ENCODE measurements around the gene MERTK.
"Not testable (repeated sequence)": the region's sequence is repeated elsewhere in the genome, so short reads cannot be mapped to it uniquely, and the experiment has no call there.

Gene MERTK

DNA sequence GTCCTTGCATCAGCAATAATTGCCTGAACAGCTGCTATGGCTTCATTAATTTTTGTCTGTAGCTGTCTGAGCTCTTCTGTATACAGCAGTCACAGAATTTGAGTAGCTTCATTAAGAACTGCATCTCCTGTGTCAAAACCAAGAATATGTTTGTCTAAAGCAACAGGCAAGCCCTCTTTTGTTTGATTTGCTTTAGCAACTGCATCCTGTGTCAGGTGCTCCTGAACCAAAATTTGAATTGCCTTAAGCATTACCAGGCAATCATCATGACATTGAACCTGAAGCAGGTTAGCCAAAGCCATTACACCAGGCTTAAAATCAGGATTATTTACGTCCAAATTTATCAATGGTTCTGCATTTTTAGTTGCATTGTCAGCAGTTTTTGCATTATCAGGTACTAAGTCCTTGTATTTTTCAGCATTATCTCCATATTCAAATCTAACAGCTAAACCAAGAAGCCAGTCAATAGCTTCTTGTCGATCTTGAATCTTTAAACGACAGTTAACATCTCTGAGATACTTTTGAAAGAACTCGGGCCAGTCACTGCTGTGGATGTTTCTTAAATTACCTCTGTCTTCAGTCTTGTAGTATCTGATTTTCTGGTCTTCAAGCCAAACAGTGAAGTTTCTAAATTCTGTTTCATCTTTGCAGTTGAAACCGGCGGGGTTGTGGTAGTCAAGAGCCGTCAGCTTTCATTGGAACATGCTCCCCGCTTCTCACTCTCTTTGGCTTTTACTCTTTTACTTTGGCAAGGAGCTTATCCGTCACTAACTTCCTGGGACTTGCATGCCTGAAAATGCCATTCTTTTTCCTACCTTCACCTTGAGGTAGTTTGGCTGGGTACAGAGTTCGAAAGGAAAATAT, 42.2 kb downstream of the MERTK start:
- FAIRE-seq (no peak), DNase-seq (ENCODE audit: extremely low spot score, insufficient read length, low read depth) (no peak)

GRCh38 chr2:111941531-111941930, 43.1 kb downstream of the MERTK start:
- no peak for FAIRE-seq

GRCh38 chr2:111944531-111945210, 46.3 kb downstream of the MERTK start:
- FAIRE-seq (no peak), DNase-seq (ENCODE audit: extremely low spot score, insufficient read length, low read depth) (no peak)

More at GRCh38 chr2:111941531-111941930, 43.1 kb downstream of the MERTK start:
- DNase-seq (ENCODE audit: extremely low spot score, insufficient read length, low read depth): no peak

- DNase-seq (ENCODE audit: extremely low spot score, insufficient read length, low read depth) (no peak), FAIRE-seq (no peak)
These were observed 47.3 kb downstream of the MERTK start for GRCh38 chr2:111945444-111946293.

DNA sequence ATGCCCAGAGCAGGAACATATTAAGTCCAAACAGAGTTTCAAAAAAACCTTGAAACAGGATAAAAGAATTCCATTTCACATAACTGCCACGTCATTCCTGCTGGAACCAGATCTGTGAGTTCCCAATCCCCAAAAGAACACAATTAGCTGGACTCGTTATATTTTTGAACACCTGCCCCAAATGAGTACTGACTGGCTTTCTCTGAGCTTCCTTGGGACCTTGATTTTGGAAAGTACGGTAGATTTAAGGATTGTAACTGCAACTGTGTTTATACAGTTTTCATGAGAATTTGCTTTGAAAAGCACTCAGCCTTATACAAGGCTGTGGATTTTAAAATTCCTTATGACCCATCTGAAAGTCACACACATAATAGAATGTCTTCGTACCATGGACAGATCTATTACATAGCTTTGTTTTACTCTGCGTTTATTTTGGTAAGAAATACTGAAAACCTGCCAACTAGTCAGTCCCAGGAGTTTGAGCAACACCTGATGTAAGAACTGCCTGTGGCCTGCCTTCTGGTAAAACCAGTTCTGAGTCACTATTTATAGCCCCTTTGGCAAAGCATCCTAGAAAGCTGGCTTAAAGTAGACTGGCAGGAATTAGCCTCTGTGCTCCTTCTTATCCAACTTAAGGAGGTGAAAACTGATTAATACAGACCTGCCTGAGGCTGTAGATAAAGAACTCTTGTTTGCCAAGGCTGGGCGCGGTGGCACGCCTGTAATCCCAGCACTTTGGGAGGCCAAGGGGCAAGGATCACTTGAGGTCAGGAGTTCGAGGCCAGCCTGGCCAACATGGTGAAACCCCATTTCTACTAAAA, 48.1 kb downstream of the MERTK start:
- DNase-seq (ENCODE audit: extremely low spot score, insufficient read length, low read depth) (no peak), FAIRE-seq (no peak)

- DNase-seq (ENCODE audit: extremely low spot score, insufficient read length, low read depth) (no peak), FAIRE-seq (no peak)
These were observed 48.8 kb downstream of the MERTK start for GRCh38 chr2:111947219-111947618.

DNA sequence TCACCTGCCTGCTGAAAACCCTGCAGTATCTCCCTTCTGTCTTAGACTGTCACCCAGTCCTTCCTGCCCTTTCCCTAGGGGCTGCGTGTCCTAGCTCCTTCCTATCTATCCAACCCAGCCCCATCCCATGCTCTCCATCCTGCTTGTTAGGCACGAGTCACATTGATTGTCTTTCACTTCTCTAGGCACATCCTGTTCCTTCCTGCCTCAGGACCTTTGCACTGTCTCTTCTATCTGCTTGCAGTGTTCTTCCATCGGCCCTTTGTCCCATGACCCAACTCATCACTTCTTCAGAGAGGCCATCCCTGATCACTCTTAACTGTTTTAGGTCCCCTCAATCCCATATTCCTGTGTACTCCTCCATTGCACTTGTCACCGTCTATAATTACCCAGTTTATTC, 50.4 kb downstream of the MERTK start:
- FAIRE-seq (no peak), DNase-seq (ENCODE audit: extremely low spot score, insufficient read length, low read depth) (no peak)

- no peak for FAIRE-seq
- no peak for DNase-seq (ENCODE audit: extremely low spot score, insufficient read length, low read depth)
These were observed 51.8 kb downstream of the MERTK start for GRCh38 chr2:111950236-111950635.

DNA sequence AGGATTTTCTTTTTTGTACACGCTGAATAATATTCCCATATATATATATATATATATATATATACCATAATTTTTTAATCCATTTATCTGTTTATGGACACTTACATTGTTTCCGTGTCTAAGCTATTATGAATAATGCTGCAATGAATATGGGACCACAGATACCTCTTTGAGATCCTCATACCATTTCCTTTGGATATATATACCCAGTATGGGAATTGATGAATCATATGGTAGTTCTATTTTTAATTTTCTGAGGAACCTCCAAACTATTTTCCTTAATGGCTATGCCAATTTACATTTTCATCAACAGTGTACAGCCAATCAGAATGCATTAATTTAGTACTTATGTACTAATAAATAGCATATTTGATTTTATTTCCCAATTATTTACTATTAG, 53.1 kb downstream of the MERTK start:
- DNase-seq (ENCODE audit: extremely low spot score, insufficient read length, low read depth): no peak

GRCh38 chr2:111952871-111953452, 54.6 kb downstream of the MERTK start:
- FAIRE-seq (no peak), DNase-seq (ENCODE audit: extremely low spot score, insufficient read length, low read depth) (no peak)

More for the DNA sequence above, 53.1 kb downstream of the MERTK start:
- FAIRE-seq: no peak

DNA sequence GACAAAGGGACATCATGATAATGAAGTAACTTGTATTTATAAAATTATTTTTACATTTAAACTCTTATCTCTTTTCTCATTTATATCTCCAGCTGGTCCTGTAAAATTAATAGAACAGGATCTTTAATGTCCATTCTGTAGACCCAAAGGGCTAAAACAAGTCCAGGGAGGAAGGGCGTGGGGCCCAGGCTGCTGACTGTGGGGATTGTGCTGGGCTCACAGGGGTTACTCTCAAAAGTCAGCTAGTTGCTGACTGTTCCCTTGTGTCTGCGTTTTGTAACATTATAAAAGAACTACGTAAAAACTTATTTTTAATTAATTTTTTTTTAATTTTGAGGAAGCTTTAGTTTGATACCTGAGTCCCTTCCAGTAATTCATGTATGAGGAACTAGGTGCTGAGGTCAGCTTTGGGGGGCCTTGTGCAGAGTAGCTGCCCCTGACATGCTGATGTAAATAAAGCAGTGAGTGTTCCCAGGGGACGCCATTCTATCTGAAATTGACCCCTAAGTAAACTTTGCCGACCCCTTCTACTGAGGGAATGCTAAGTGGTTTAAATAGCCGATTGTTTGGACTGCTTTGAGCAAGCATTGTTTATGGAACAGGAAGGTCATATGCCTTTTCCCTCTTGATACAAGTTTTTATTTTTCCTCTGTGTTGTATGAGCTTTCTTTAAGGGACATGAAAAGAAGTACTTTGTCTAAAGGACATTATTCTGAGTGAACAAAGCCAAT, 56.4 kb downstream of the MERTK start:
- DNase-seq (ENCODE audit: extremely low spot score, insufficient read length, low read depth): no peak
- FAIRE-seq: no peak

DNA sequence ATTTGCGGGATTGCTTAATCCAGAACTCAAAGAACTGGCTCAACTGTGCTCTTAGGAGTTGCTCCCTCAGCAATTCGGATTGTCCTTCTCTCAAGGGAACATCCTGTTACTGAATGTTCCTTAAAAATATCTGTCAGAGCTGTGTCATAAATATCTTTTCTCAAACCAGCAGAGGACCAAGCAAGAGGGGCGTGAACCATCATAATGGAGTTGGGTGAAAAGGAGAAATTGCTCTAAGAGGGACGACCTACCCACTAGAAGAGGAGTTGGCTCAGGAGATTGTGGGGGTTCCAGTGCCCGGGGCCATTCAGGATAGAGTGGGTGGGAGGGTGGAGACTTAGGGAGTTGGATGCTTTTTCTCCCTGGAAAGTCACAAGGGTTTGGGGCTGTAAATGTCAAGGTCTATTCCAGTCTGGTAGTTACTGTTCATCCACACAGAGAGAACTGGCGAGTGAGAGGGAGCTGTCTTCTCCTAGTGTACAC, 59.5 kb downstream of the MERTK start:
- FAIRE-seq (no peak), DNase-seq (ENCODE audit: extremely low spot score, insufficient read length, low read depth) (no peak)

DNA sequence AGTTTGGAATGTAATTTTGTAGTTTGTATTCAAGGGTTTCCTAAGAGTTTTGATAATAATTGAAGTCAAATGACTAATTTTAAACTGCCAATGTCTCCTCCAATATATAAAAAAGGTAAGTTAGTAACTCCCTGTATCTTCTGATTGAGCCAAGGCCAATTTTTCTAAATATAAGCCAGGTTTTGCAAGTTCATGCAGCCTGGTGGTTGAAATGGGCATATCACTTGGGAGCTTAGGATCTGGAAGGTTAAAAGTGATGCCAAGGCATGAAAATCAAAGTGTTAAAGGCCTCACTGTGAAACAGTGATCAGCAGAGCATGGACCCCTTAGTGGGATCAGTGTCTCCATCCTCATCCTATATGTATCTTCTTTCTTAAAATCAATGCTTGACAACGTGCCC, 60.5 kb downstream of the MERTK start:
- no peak for FAIRE-seq
- DNase-seq (ENCODE audit: extremely low spot score, insufficient read length, low read depth): no peak

DNA sequence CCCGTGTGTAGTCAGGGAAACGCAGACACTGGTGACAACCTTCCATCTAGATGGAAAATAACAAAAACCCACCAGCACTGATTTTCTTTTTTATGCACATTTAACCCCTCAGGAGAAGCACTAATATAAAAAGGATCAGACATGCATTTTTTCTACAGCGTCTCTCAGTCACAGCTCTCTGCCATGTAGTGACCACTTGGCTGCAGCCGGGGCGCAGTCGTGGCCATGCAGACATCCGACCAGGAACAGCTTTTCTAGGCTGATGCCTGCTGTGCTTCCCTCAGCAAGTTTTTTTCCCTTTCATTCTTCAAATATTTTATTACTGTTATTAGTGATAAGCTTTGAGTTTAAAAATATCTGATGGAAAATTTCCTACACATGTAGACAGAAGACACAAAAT, 63.3 kb downstream of the MERTK start:
- DNase-seq (ENCODE audit: extremely low spot score, insufficient read length, low read depth): no peak
- FAIRE-seq: no peak

DNA sequence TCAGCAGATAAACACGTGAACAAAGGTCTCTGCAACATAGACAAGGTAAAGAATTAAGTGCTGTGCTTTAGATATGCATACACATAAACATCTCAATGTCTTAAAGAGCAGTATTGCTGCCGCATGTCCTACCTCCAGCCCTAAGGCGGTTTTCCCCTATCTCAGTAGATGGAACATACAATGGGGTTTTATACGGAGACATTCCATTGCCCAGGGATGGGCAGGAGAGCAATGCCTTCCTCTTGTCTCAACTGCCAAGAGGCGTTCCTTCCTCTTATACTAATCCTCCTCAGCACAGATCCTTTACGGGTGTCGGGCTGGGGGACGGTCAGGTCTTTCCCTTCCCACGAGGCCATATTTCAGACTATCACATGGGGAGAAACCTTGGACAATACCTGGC, 64.7 kb downstream of the MERTK start:
- DNase-seq (ENCODE audit: extremely low spot score, insufficient read length, low read depth); FAIRE-seq: not testable (repeated sequence)

- FAIRE-seq; DNase-seq (ENCODE audit: extremely low spot score, insufficient read length, low read depth): not testable (repeated sequence)
These were observed 65.1 kb downstream of the MERTK start for GRCh38 chr2:111963508-111963907.

GRCh38 chr2:111965062-111965461, 66.7 kb downstream of the MERTK start:
- FAIRE-seq (no peak), DNase-seq (ENCODE audit: extremely low spot score, insufficient read length, low read depth) (no peak)

GRCh38 chr2:111966241-111966640, 67.8 kb downstream of the MERTK start:
- DNase-seq (ENCODE audit: extremely low spot score, insufficient read length, low read depth): no peak
- FAIRE-seq: no peak

Measured in GM18507 (cell line).